T47D (cell line): Measurements from ENCODE around the gene TAS2R3.
"Not testable (repeated sequence)": the region's sequence is repeated elsewhere in the genome, so short reads cannot be mapped to it uniquely, and the experiment has no call there.

ENCODE experiments used
- DNase-seq, 2 experiments: peaks; one replicate each; pipeline versions ENCODE4 v3.0.0 to v3.0.0-alpha.2; 2011 to 2012; ENCODE audit warnings: low read depth in 1 of 2, low spot score in 1 of 2
- JUND ChIP-seq: IDR thresholded peaks from 2 replicates; pipeline ENCODE4 v1.6.1; 2012; ENCODE audit warnings: low read depth
- in situ Hi-C: cut with HindIII; loops from 2 replicates; pipeline ENCODE4 v1.10.0; 2016; ENCODE audit warnings: low sequenced_read_pairs, low pct_unique_long_range_greater_than_20kb

TAS2R3 gene

DNA sequence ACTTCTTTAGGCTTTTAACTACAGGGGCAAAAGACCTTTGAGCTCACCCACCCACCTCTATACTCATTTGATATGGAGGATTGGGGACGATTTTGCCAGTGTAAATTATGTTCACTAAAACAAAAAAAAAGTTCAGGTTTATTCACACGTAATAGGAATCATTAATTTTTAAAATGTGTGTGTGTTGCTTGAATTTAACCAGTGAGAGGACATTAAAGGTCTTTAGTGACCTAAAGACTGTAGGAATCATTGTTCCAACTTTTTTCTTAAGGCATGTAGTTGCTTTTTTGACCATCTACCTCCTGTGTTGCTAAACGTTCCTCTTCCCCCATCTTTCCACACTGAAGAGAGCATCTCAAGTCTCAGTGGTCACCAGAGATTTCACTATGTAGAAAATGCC is 24.6 kb upstream of the TAS2R3 start:
- in situ Hi-C loops, result no loop called here
- DNase-seq, result no peak
- no peak for TF ChIP-seq JUND

DNA sequence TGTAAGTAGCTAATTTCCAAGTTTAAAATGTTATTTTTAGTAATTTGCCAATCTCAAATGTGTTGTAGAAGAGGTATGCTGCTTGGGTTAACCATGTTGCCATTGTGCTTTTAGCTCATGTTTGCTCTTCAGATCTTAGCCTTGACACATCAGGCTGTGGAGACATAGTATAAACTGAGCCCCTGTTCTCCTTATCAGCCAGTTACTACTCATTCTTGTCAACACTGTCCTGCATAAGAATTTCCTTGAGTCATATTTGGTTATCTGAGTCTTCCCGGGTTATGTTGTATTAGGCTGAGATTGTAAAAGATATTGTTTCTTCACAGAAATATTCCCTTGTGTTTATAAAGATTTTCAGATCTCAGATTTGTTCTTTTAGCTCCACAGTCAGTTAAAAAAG is 21.7 kb upstream of the TAS2R3 start:
- no peak for DNase-seq
- TF ChIP-seq JUND, result no peak
- in situ Hi-C loops, result no loop called here

DNA sequence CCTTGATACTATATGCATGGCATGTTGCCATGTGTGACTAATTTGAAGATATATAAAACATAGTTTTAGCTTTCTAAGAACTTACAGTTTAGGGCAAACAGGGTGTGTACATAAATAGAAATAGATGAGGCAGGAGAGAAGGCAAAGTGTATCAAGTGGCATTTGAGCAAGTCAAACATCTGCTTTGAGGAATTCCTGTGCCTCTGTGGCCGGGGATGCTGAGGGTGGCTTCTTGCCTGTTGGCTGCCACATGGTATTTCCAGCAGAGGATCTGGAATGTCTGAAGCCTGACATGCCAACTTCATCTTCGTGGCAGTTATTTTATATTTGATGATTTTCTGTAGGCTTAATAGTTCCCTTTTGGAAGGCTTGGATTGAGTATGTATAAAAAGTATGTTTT is 19.8 kb upstream of the TAS2R3 start:
- in situ Hi-C loops, result no loop called here
- TF ChIP-seq JUND, result no peak
- DNase-seq, result no peak

DNA sequence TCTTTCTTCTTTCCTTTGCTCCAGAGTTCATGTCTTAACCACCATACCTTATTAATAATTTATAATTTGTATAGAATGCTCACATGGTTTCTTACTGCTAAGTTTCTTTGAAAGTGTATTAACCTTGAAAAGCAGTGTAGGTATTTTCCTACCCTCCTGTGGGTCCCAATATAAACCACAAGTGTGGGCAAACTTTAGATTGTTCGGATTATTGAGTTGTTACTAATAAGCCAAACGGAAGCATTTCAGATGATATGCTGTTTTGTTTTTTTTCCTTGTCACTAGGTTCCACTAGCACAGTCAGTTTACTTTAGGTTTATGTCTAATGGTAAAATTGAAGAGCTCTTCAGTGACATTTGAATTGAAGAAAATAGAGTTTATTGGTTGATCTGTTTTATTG is 15.5 kb upstream of the TAS2R3 start:
- DNase-seq, result no peak
- in situ Hi-C loops, result no loop called here
- no peak for TF ChIP-seq JUND

DNA sequence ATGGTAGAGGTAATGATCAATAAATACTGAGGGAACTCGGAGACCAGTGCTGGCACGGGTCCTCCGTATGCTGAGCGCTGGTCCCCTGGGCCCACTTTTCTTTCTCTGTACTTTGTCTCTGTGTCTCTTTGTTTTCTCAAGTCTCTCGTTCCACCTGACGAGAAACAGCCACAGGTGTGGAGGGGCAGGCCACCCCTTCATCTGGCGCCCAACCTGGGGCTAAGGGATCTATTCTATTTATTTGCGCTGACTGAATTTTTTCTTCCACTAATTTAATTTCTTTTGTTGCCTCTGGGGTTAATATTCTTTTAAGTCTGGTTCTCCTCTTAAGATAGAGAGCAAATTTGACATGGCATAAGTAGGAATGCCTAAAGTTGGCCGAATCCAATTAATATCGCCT is 12.0 kb upstream of the TAS2R3 start:
- in situ Hi-C loops, result not testable (repeated sequence)
- DNase-seq, result peak in 1 of 2 experiments; percentile 5

DNA sequence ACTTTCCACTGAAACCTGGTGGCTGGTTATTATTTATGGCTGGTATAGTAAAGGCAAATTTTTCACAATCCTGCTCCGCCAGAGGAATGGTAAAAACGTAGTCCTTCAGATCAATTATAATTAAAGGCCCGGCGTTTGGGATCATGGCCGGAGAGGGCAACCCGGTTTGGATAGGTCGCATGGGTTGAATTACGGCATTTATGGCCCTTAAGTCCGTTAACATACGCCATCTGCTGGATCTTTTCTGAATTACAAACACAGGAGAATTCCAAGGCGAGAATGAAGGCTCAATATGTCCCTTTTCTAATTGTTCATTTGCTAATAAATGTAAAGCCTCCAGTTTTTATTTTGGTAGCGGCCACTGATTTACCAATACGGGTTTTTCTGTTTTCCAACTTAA is 11.3 kb upstream of the TAS2R3 start:
- in situ Hi-C loops, result no loop called here
- TF ChIP-seq JUND, result no peak
- DNase-seq, result peak in 1 of 2 experiments; percentile 7

DNA sequence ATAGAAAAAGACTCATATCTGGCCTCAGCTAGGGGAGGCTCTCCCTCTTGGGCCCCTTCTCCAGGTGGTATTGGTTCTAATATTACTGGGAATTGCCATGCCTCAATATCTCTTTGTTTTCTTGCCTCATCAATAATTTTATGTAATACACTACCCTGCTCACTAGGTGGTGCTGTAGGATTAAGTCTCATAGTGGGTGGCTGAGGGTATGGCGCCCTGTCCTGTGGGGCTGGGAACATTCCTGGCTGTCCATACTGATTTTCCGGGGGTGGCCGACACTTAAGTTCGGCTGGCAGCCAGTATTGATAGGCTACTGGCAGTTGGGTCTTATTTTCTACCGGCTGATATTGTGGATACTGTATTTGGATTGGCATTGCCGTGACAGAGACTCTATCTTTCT is 9.0 kb upstream of the TAS2R3 start:
- DNase-seq, result peak in 1 of 2 experiments; percentile 55
- TF ChIP-seq JUND, result no peak
- in situ Hi-C loops, result no loop called here

DNA sequence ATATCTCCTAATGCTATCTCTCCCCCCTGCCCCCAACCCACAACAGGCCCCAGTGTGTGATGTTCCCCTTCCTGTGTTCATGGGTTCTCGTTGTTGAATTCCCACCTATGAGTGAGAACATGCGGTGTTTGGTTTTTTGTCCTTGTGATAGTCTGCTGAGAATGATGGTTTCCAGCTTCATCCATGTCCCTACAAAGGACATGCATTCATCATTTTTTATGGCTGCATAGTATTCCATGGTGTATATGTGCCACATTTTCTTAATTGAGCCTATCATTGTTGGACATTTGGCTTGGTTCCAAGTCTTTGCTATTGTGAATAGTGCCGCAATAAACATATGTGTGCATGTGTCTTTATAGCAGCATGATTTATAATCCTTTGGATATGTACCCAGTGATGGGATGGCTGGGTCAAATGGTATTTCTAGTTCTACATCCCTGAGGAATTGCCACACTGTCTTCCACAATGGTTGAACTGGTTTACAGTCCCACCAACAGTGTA is 6.2 kb downstream of the TAS2R3 start:
- in situ Hi-C loops, DNase-seq: not testable (repeated sequence)

DNA sequence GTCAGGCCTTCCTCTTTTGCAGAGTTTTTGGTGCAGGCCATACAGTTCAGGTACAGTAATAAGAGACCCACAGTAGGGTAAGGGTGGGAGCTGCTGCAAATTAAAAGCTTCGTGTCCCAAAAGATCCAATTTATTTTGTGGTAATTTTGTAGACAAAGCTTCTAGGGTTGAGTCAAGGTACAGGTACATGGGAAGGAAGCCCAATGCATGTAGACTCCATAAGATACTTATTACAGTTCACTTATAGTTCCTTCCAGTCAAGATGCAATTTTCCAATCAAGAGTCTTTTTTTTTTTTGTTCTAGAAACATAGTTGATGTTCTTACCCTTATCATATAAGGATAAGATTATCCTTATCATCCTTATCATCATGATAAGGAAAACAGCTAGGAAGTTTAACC is 12.5 kb downstream of the TAS2R3 start, which contains the start of gene TAS2R4:
Gene TAS2R4 (plus strand): TSS at position 301 of the 400 bp plus-strand sequence. CDS start 1,815 bp downstream, outside the sequence.
- no peak for TF ChIP-seq JUND
- in situ Hi-C loops, result no loop called here
- no peak for DNase-seq

DNA sequence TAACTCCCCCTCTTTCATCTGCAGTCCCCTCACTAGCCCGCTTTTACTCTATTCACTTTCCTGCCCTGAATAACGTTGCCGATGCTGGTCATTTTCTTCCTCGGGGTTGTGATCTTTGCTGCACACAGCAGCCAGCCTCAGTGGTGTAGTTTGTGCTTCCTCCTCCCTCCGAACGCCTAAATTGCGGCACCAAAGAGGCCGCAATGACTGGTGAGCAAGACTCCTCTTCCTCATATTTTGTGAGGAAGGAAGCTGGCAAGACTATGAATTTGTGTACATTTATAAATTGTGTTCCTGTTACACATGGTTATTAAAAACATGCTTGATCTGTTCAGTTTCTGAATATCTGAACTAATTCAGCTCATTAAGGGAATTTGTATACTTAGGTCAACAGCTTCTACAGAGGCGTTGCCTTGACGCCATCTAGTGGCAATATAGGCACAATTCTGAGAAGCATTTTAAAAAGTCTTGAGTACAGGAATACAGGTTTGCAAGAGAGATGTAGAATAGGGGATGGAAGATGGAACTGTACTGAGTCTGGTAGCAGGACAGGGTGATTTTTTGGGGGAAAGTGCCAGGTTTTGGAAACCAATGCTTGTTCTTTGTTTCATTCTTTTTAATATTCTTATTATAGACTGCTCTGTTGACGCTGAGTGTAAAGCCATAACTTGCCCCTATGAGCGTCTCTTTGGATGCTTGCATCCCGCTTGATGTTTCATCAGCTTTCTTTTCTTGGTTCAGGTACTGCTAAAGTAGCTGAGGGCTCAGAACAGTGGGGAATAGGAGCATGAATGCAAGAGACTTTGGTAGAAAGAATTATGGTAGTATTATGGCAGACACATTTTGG is 22.0 kb downstream of the TAS2R3 start:
- DNase-seq, result peak; percentile 29 to 69
- in situ Hi-C loops, result no loop called here
- no peak for TF ChIP-seq JUND

DNA sequence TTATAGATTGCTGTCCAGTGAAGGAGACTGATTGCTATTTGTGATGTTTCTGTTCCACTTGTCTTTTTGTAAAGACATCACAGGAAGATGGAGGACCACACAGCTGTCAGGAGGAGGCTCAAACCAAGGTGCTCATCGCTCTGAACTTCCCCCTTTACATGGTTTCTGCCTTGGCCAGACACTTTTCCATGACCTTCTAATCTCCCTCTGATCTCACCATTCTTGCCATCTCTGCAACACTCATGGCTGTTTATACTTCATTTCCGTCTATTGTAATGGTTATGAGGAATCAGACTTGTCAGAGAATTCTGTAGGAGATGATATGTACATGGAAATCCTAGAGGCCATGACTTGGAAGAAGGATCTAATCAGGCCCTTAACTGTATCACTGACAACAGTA is 24.4 kb downstream of the TAS2R3 start:
- in situ Hi-C loops, result no loop called here
- TF ChIP-seq JUND, result no peak

DNA sequence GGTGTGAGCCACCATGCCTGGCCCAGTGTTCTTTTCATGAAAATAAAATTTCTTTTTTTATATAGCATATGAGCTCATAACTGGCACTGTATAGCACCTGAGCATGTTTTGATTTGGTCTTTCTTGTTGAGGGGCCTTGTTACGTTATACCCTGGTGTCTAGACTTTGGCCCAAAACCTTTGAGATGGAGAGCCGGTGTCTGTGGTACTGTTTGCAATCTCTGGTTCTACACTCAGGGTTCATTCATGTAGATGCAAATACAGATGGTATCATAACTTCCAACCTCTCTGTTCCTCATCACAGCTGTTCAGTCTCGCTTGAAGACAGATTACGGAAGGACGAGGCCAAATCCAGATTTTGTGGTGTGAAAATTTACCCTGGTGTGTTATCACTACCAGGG is 26.0 kb downstream of the TAS2R3 start, which contains the start of gene TAS2R5:
Gene TAS2R5 (plus strand): TSS at position 301 of the 400 bp plus-strand sequence. CDS start 145 bp downstream, outside the sequence.
- in situ Hi-C loops, result no loop called here
- TF ChIP-seq JUND, result no peak
- no peak for DNase-seq

More for the DNA sequence above, 24.4 kb downstream of the TAS2R3 start:
- DNase-seq, result no peak

DNA sequence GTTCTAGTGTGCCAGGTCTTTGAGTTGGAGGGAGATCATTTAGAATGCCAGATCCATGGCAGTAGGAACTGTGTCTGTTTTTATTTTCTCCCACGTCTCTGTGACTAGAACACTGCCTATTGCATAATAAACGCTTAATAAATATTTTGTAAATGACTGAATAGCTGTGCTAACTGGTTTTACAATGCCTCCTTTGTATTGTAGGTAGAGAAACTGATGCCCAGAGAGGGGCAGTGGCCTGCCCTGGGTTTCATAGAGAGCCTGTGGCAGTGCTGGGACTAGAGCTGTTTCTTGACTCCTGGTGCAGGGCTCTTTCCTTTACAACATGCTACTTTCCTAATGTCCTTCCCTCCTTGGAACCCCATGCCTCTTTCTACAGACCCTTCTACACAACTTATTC is 28.6 kb downstream of the TAS2R3 start:
- TF ChIP-seq JUND, result no peak
- in situ Hi-C loops, result no loop called here
- DNase-seq, result no peak
